GM21515 (cell line): ENCODE results near the gene PDZK1IP1.
"Not testable (repeated sequence)": the region's sequence is repeated elsewhere in the genome, so short reads cannot be mapped to it uniquely, and the experiment has no call there.

Experiments
- ATAC-seq: cut with Tn5 transposase; IDR thresholded peaks from one replicate; pipeline ENCODE4 v1.9.1; 2021; ENCODE audit not compliant: unreplicated experiment

PDZK1IP1 gene

DNA sequence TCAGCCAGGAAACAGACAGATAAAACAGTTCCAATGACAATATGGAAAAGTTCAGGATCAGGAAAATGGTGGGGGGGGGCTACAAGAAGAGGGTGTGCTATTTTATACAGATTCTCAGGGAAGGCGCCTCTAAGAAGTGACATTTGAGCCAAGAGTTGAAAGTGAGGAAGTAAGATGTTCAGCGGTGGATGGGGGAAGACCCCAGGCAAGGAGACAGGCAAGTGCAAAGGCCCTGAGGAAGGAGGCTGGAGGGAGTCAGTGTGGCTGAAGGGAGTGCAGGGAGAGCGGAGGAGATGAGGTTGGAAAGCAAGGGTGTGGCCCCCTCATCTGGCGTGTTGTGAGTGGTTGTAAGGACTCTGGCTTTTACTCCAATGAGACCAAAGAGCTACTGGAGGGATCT lies 8.4 kb upstream of the PDZK1IP1 start:
- no peak for ATAC-seq

DNA sequence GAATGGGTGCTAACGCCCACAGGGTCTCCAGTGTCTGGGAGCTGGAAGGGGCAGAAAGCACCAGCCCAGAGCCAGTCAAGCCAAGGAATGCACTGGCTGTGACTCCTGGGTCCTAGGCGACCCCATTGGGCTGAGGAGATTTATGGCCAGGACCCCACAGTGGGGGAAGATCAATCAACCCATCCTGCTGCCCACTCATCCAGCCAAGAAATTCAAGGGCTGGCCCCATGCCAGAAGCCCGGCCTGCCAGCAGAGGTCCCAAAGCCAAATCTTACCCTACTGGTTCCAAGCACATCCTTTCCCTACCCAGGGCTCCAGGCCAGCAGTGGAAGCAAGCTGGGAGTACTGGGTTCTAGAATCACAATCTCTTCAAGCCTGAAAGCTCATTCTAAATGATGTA lies 6.8 kb upstream of the PDZK1IP1 start:
- no peak for ATAC-seq

DNA sequence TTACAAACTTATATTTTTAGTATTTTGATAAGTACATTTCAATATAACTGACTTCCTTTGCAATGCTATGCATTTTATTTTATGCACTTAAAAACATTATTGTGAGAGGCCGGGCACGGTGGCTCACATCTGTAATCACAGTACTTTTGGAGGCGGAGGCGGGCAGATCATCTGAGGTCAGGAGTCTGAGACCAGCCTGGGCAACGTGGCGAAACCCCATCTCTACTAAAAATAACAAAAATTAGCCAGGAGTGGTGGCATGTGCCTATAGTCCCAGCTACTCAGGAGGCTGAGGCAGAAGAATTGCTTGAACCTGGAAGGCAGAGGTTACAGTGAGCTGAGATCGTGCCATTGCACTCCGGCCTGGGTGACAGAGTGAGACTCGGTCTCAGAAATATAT lies 6.1 kb upstream of the PDZK1IP1 start:
- not testable (repeated sequence) for ATAC-seq

DNA sequence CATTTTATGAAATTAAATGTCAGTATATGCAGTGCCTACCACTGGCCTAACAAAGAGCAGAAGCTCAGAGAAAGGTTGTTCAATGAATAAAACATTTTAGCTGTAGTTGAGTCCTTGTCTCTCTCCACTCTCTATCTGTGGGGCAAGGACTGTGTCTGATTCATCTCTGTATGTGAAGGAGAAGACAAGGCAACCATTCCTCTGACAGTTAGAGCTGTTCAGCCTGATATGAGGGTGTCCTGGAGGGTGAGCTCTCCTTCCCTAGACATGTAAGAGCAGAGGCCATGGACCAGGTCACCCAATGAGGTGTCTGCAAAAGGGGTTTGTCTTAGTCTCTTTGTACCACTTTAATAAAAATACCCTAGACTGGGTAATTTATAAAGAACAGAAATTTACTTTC lies 4.5 kb upstream of the PDZK1IP1 start:
- no peak for ATAC-seq

DNA sequence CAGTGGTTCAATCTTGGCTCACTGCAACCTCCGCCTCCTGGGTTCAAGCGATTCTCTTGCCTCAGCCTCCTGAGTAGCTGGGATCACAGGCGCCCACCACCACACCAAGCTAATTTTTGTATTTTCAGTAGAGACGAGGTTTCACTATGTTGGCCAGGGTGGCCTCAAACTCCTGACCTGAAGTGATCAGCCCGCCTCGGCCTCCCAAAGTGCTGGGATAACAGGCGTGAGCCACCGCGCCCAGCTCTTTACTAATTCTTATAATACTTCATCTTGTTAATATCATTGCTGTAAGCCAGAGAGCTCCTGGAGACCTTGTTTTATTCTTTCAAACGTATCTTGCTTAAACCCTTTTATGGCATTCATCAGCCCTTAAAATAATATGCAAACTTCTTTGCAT lies 3.7 kb upstream of the PDZK1IP1 start:
- not testable (repeated sequence) for ATAC-seq

DNA sequence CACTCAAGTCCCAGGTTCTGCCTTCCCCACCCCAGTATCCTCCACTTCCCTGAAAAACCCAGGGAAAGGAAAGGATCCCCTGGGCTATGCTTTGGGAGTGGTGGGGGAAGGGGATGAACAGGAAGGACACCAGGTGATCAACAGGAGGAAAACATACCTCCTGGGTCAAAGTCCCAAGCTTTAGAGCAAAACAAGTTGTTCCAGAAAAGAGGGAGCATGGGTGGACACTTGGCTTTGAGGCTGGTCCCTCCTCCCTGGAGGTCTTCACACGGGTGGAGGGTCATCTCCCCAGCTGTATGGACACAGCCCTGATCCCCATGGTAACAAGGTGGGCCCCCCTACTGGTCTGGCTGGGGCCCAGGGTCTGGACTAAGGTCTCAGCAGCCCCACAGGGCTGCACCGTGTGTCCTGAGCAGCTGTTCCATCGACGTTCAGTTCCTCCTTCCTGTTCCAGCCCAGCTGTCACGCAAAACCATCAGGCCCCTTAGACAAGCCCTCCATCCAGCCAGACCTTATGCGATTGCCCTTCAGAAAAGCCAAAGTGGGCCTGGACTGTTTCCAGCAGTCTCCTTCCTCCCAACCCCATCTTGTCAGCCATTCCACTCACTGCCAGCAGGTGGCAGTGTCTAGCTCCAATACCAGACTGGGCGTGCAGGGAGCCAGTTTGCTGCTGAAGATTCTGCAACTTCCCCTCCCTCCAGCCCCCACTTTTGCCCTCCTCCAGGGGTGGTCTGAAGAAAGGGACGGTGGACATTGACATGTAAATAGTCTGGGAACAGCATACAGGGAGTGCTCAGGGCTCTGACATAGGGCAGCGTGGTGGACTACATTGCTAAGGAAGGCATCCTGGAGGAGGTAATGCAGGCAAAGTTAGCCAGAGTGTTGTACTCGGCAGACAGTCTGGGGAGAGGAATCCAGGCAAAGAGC lies 2.9 kb upstream of the PDZK1IP1 start:
- ATAC-seq = peak; percentile 83

DNA sequence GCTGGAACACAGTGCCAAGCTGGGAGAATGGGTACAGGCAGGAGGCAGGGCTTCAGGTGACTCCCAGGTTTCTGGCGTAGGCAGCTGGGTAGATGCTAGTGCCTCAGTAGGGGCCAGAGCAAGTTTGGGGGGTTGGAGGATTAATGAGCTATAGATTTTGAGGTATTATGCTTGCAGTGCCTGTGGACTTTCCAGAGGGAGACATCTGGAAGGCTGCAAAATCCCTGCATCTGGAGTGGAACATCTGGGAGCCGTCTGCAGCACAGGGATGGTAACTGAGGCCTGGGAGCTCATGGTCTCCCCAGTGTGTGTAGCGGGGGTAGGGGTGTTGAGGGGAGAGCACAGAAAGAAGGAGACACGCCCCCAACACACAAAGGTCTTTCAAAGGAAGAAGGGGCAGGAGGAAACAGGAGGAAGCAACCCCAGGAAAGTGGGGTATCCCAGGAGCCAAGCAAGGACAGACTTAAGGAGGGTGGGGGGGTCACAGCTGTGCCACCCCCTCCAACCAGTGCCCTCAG lies 2.2 kb upstream of the PDZK1IP1 start:
- no peak for ATAC-seq

DNA sequence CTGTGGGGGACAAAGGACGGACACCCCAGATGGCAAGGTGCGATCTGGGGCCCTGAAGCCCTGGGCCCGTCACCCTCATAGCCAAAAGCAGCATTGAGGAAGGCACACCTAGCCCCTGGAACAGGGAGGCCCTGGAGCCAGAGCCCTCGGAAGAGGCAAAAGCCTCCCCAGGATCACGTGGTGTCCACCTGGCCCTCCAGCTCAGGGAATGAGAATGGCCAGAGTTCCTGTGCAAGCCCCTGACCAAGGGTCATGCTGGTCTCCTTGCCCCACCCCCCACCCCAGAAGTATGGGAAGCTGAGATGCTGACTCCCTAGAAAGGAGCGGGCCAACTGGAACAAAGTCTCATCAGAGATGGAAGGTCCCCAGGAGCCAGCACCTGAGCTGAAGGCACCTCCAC lies 1.0 kb upstream of the PDZK1IP1 start:
- no peak for ATAC-seq

DNA sequence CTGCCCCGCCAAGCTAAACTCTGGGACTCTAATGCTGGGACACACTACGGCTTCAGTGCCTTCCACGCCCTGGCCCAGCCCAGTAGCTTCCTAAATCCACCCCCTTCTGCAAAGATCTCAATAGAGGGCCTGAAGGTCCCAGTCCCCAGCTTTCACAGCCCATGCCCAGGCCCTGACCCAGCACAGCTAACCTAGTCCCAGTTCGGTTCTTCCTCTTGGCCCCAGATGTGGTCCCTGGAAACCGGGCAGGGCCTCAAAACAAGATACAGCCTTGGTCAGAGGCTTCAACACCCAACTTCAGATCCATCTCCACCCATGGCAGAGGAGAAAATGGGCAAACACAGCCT lies 646 bp upstream of the PDZK1IP1 start:
- no peak for ATAC-seq

DNA sequence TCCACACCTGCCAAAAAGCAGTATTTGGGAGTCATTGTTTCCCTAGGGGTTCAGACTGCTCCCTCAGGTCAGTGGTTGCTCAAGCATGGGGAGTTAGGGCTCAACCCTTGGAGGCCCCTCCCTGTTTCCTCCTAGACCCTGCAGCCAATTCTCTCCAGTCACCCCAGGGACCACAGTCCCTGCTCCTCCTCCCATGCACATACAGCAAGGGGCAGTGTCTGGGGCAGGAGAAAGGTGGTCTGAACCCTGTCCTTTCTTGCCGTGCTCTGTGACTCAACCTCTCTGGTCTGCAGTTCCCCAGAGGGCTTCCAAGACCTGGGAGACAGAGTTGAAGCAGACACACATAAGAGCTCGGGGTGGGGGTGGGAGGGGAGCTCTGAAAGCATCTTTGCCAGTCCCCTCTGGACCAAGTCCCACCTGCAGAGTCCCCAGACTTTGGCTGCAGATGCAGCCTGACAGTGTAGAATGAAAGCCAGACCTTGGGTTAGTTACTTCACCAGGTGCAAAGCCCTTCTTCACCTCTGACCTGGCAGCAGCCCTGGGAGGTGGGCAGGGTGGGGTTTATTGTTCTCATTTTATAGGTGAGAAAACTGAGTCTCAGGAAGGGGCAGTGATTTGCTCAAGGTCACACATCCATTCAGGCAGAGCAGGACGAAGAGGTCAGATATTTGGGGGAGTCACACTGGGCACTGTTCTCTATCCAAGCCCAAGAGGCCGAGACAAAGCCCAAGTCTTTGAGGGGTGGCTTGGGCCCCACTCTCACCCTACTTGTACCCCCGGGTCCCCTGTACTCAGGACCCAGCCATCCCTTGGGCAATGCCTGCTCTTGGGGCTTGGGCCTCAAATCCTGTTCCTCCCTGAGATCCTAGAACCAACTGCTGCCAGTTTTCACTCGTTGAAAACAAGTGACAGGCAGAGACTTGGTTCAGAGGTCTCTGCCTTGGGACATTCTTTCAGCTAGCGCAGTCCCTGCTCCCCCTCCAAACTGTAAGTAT lies 748 bp downstream of the PDZK1IP1 start:
- ATAC-seq = no peak

DNA sequence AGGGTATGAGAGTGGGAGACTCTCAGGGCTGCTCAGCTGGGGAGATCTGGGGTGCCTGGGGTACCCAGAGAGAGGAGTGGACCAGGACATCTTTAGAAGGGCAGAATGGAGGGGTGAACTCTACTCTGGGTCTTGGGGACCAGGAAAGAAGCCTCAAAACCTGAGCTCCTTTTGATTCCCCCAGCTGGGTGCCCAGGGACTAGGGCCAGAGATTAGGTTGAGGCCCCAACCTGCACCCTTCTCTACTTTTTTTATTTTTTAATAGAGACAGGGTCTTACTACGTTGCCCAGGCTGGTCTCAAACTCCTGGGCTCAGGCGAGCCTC lies 1.9 kb downstream of the PDZK1IP1 start:
- no peak for ATAC-seq

DNA sequence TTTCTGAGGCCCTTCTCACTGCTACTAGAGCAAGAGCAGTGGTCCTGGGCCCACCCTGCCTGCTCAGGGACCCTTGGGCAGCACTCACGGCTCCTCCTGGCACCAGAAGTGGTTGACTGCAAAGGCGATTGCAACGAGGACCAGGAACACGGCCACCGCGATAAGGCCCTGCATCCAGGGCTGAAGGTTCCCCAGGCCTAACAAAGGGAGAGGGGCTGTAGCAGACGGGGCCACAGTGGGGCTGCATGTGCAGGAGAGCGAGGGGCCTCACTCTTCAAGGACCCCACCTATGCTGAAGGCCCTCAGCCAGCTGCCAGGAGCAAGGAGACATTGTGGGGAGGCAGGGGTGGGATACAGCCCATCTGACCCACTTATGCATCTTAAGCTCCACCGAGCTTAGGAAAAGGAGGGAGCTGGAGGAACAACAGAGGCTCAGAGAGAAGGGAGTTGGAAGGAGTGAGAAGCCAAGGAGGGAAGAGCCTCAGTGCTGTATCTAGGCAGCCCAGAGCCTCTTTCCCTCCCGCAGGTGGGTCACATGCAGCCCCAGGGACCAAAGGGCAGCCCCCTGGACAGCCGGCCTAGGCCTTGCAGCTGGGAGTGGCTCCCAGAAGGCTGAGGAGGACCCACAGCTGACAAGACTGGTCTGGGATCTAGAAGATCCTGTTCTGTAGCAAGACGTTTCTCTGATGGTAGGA lies 2.5 kb downstream of the PDZK1IP1 start:
- ATAC-seq = no peak

DNA sequence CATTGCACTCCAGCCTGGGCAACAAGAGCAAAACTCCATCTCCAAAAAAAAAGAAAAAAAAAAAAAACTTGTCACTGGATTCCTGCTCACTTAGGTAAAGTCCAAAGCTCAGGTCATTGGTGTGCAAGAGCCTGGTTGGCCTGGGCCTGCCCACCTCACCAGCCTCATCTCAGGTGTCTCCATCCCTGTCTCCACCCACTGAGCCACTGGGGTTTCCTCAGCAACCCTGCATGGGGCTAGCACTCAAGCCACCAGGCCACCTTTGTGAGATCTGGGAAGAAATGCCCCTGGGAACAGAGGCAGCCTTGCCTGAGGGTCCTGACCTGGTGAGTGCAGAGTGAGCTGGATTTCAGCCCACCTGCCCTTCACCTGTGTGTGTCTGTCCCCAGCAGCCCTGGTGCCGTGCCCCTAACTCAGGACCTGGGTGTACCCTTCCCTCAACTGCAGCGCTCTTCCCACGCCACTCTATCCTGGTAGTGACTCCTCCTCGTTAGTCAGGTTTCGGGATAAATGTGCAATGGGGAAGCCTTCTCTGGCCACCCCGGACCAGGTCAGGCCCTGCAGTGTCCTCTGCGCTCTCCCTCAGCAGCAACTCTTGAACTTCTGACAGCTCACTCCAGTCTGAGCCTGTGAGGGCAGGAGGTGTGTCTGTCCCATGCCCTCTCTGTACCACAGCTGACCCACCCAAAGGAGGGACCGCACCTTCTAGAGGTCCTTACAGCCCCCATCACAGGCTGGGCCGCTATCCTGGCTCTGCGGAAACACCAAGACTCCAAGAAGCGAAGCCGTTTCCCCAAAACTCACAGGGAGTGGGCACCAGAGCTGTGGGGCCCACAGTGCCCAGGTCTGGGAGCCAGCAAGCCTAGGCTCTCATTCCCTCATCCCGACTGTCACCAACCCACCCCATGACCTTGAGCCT lies 3.3 kb downstream of the PDZK1IP1 start:
- ATAC-seq = no peak

DNA sequence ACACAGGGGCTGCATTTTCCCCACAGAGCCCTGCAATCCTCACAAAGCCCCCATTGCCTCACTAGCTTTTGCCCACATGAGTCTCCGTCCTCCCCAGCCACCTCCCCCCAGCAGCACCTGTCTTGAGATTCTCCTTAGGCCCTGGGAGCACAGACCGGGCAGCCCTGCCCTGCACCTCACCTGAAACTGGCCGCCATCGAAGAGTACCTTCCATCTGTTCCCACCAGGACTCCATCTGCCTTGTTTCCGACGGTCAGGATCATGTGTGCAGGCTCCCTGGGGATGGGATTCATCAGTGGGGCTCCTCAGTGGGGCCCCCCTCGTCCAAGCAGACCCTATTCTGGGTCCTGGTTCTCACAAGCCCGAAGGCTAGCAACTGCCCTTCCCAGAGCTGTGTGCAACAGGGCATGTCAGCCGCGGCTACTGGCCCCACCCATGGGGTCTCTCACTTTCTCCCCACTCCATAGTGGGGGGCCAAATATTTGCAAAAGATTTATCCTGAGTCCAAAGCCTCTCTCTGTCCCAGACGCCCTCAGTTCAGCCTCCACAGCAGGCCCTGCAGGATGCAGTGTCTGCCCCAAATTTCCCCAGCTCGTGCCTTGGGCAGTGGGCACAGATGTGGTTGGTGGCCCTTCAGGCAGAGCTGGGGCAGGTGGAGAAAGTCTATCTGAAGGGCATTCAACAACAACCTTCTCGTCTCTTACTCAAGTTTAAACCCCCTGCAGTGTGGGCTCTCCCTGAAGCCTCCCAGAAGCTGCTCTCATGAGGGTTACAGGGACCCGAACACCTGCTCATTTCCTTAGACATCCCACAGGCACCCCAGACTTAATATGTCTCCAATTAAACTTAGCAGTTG lies 4.8 kb downstream of the PDZK1IP1 start:
- ATAC-seq = no peak

DNA sequence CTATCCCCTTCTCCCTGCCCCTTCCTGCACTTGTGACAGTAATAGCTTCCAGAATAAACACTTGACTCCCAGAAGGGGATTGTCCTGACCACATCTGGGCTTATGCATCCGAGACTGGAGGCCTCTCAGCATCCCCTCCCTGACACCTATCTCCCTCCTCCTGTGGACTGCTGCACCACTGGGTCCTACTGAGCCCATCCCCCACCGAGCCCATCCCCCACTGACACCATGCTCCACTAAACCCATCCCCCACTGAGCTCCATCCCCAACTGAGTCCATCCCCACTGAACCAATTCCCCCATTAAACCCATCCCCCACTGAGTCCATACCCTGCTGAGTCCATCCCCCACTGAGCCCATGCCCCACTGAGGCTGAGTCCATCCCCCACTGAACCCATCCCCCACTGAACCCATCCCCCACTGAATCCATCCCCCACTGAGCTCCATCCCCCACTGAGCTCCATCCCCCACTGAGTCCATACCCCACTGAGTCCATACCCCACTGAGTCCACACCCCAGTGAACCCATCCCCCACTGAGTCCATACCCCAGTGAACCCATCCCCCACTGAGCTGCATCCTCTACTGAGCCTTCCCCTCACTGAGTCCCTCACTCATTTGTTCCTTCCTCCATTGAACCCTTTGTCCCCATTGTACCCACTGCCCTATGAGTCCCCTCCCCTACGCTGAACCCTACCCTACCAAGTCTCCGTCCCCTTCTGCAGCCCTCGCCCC lies 5.6 kb downstream of the PDZK1IP1 start:
- no peak for ATAC-seq

DNA sequence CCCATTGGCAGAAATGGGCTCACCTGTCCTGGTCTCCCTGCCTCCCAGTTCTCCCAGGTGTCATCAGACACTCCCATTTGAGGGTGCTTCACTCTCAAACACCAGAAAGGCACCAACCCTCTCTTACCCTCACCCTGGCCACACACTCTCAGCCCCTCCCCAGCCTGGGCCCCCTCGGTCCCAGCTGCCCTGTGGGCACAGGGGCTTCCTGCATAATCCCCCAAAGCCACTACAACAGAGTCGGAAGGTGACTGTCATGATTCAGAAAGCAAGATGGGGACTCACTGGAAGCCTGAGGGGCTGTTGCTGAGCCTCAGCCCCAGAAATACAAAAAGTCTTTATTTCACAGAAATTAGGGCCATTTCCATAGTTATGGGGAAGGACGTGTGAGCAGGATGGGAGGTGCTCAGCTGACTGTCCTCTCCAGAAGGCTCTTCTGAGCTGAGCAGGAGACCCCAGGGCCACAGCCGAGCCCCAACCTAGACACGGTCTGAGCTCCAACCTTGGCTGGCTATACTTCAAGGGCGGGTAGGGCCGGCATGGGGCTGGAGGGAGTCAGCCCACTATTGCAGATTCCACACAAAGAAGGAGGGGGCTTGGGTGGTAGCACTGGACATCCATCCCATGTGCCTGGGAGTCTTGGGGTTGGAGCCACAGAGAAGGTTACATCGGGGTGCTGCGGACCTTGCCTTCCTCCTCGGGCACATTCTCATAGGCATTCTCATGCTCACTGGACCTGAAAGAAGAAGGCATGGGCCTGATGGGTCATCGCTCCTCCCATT lies 6.3 kb downstream of the PDZK1IP1 start:
- ATAC-seq = no peak

DNA sequence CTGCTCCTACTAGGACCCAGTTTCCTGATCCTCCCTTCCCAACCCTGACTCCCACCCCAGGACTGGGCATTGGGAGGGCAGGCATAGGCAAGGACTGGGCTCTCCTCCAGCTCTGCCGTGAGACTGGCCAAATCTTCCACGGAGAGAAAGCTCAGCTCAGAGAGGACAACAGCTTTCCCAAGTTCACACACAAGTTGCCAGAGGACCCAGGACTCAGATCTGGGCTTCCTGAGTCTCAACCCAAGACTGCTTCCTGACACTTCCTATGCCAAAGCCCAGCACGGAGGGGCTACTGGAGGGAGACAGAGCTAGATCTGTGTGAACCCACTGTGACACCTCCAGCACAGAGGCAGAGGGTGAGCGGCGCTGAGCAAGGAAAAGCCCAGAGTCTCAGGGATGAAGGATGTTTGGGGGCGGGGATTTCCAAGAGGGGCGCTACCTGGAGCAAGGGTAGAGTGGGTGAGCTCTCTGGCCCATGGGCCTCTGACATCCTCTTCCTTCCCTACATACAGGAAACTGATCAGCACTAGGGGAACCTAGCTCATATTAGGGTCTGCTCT lies 7.1 kb downstream of the PDZK1IP1 start:
- ATAC-seq = no peak
